Left cardiac atrium (tissue), 4 donors: ENCODE results near the gene LIPT2. TPM values are rescaled to one million over a fixed set of nuclear protein-coding genes. Genes with fewer than 3 reads are reported as not detected.
A peak's percentile ranks its signal among the peaks of the same experiment; 100 is the strongest.

Experiments used
- ATAC-seq, 2 donors: fragments of 200-7000 bp; cut with Tn5 transposase; one replicate each; pipeline ENCODE4 v1.9.1; 2020; ENCODE audit warnings: mild to moderate bottlenecking in 2 of 2, moderate library complexity in 2 of 2
- DNase-seq: peaks from one replicate; pipeline ENCODE4 v3.0.0-alpha.2; 2020
- intact Hi-C, 2 donors: fragments of 100-400 bp; cut with DNase I; formaldehyde crosslinking; loops; one replicate each; pipeline versions ENCODE4 v1.14.1 to v1.15.1; 2022 to 2023
- total RNA-seq, 2 donors: library from RNA; stranded (reverse); fragmentation: NEBNext Ultra II Directional; extraction: Animal tissue kit (Norgen Biotek cat#: 25700); gene quantifications; one replicate each; pipeline ENCODE4 v1.2.1, GENCODE V29; 2021
- donor health status: DM: no; HTN: yes; CAD: no.
- donor health status: DM: no; HTN: yes; CAD: no; lungs with severe emphysema.
- donor health status: DM: yes; HTN: yes; CAD: no.
- donor health status: Dilated cardiomyopathy.

Gene LIPT2
- total RNA-seq, 2 donors from 2014 or later, result 1.5 to 2.0 TPM

- no peak for DNase-seq
- ATAC-seq, result no peak
- intact Hi-C loops, result loop anchor here in 1 of 2 donors (5.0 kb wide), 1 partner anchor 59 kb away; no protein-coding TSS in a partner anchor
Measured at GRCh38 chr11:74446532-74446938, 47.0 kb downstream of the LIPT2 start.

GRCh38 chr11:74444173-74444826 lies 49.2 kb downstream of the LIPT2 start:
- ATAC-seq, result peak in 1 of 2 donors; percentile 48
- DNase-seq, result no peak
- intact Hi-C loops, result no loop called here

- intact Hi-C loops, result no loop called here
- no peak for DNase-seq
- peak; percentile 57 to 65 for ATAC-seq
Measured at GRCh38 chr11:74443071-74443864, 50.3 kb downstream of the LIPT2 start.

- ATAC-seq, result peak; percentile 15 to 83
- intact Hi-C loops, result no loop called here
- no peak for DNase-seq
Measured at GRCh38 chr11:74442636-74443035, 50.9 kb downstream of the LIPT2 start.

Other genes with a start within 250 kb of the LIPT2 start
- under 1 TPM; 0.31 to 0.38 TPM for gene P4HA3, start 182.1 kb downstream of the LIPT2 start, total RNA-seq
- 1 to 10 TPM; 3.1 to 3.3 TPM for gene PGM2L1, start 95.3 kb downstream of the LIPT2 start, total RNA-seq
- gene KCNE3, start 26.2 kb downstream of the LIPT2 start, total RNA-seq, result 1 to 10 TPM; 2.6 to 7.5 TPM
- gene POLD3, start 98.9 kb upstream of the LIPT2 start, total RNA-seq, result 1 to 10 TPM; 6.7 to 8.9 TPM
- gene CHRDL2, start 237.7 kb upstream of the LIPT2 start, total RNA-seq, result 10 to 100 TPM in 1 of 2 donors, 1 to 10 TPM in 1; 6.1 to 25.4 TPM